Stimulated activated CD8-positive, alpha-beta memory T cell treated with anti-CD3 and anti-CD28 coated beads, Interleukin-4, amount 100 ng/mL, for 1 hour (primary cell): Measurements from ENCODE around the gene WAPL.
"Not testable (repeated sequence)": the region's sequence is repeated elsewhere in the genome, so short reads cannot be mapped to it uniquely, and the experiment has no call there.

Experiments
- DNase-seq, 2 donors: peaks; one replicate each; pipeline ENCODE4 v3.0.0-alpha.2; 2020; ENCODE audit warnings: low read depth in 2 of 2, low spot score in 1 of 2

Gene WAPL

GRCh38 chr10:86390337-86391120 lies 131.1 kb downstream of the WAPL start:
- DNase-seq = no peak

GRCh38 chr10:86389441-86390193 lies 132.0 kb downstream of the WAPL start:
- DNase-seq = no peak

DNA sequence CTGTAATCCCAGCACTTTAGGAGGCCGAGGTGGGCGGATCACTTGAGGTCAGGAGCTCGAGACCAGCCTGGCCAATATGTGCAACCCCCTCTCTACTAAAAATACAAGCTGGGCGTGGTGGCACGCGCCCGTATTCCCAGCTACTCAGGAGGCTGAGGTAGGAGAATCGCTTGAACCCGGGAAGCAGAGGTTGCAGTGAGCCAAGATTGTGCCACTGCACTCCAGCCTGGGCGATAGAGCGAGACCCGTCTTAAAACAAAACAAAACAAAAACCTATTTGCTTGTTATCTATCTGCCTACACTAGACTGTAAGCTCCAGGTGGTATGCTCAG lies 132.5 kb downstream of the WAPL start:
- DNase-seq = not testable (repeated sequence)

GRCh38 chr10:86388119-86388704 lies 133.4 kb downstream of the WAPL start:
- DNase-seq = no peak

- DNase-seq = no peak
Measured at GRCh38 chr10:86387178-86387794, 134.3 kb downstream of the WAPL start.

DNA sequence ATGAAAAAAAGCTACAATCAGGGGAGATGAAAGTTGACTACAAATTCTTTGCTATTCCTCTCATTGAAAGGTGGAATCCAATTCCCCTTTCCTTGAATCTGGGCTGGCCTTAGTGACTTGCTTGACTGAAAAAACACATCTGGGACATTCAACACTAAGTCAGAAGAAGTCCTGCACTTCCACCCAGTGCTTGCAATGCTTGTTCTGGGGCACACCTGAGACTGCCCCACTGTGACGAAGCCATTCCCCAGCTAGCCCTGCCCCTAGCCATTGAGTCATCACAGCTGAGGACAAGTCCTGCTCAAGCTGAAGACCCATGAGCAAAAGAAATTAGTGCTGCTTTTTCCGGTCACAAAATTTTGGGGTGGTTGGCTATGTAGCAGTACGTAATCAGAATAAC lies 135.8 kb downstream of the WAPL start:
- no peak for DNase-seq
